CD4-positive, alpha-beta T cell treated with Interleukin-12 subunit alpha and Interleukin-12 subunit beta, for 1 hour (primary cell): ENCODE results near the gene FBLN5.

ENCODE experiments used
- DNase-seq: peaks from one replicate; pipeline ENCODE4 v3.0.0-alpha.2; 2020

The FBLN5 gene

DNA sequence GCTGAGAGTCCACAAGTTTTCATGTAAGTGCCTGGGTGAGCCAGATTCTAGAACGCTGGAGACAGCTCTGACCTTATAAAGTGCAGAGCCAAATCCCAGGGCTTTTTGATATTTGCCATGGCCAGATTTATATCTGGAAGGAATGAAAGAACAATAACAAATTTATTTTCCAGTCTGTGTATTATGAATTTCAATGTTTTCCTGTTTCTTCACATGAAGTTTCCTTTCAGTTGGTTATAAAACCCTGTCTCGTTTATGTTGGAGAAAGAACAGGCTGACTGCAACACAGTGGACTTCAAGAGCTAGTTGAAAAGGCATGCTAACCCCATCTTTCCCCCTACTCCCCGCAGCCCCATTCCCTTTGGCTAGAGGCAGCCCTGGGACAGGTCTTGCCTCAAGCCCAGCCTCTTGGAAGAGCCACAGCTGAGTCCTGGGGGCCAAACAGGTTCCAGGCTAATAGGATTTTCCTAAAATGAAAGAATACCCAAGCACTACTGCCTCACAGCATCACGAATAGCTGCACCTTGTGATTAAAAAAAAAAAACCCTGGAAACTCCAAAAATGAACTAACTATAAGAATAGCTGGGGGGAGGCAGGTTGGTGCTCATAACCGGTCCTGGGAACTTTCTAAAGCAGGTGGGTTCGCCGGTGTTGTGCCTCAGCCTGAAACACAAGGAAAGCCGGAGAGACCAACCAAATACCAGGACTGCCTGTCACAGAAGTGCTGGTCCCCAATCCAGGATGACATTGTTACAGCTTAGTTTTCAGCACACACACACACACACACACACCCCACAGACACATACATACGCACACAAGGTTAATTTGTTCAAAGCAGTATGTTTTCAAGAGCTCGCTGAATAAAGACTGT, 1.5 kb downstream of the FBLN5 start:
- DNase-seq: no peak

DNA sequence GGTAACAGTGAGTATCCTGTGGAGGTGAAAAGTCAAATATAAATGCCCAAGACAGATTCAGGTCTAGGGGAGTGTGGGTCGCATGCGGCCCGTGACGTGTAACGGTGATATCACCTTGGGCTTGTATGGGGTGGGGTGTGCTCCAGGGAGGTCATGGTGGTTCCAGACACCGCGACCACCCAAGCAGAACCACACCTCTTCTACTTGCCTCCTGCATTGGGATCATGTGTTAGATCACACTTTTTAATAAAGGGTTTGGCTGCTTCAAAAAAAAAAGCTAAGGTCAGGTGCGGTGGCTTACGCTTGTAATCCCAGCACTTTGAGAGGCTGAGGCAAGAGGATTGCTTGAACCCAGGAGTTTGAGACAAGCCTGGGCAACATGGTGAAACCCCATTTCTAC, 4.5 kb downstream of the FBLN5 start:
- no peak for DNase-seq

DNA sequence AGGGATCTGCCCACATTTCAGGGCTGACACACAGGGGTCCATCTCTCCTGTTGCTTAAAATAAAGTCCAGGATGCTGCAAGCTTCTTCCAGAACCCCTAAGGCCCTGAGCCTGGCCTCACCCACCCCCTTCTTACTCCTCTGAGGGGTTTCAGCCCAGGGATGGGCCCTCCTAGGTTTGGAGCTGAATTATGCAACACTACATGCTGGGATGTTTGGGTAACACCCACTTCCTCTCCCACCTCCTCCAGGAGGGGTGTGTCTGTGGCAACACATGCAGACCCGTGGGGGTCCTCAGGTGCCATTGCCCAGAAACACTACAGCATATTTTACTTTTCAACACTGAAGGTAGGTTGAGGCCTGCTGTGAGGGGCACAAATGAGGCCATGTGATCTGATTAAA, 5.4 kb downstream of the FBLN5 start:
- DNase-seq: no peak

DNA sequence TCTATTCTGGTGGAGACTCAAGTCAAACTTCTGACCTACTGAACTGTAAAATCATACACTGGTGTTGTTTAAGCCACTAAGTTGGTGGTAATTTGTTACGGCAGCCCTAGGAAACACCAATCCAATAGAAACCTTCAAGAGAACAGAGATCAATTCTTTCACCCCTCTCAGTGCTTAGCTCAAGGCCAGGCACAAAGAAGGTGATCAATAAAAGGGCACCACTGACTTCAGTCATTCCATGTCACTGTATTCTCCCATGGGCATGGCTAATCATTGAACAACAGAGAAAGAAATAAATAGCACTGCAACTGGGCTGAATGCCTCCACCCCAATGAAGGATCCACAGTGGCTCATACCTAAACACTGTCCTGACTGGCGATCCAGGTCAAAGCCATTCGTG, 7.3 kb downstream of the FBLN5 start:
- no peak for DNase-seq

DNA sequence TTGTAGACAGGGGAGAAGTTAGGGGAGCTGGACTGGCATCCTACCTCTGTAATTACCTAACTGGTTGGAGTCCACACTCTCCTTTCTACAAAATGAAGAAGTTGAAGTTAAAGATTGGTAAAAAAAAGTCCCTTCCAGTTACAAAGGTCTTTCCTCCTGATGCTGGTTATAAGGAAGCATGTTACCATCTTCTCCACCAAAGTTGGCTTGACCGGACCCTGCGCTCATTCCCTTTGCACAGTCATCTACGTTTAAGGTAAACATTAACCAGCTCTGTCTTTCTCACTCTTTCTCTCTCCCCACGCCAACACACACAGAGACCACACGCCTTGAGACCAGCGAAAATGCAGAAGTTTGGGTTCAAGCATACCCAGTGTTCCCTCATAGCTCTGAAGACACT, 11.9 kb downstream of the FBLN5 start:
- no peak for DNase-seq

DNA sequence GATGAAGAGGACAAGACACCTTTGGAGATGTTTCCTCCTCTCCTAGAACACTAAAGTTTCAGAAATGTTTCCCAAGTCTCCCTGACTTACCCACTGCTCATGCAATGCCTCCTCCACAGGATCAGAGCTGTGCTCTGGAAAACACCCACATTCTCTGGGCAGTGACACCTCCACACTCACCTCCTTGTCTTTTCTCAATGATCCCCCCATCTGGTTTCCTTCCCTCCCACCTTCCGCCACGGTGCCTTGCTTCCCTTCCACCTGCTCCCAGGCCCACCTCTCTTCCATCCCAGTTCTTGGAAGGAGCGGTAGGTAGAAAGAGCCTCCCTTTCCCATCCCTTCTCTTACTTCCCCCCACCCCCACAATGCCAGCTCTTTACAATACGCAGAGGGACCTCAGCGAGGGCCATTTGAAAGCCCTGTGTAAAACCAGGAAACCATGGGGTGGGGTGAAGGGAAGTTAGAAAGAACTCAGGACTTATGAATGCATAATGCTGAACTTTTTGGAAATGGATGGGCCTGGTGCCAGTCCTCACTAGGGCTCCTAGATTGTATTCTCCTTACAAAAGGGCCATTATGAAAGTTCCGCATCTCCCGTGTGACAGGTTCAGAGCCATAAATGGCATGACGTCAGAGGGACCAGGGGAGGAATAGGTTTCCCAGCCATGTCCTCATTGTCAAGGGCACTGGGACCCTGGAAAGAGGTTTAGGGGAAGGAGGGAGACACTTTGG, 12.8 kb downstream of the FBLN5 start:
- DNase-seq: no peak

DNA sequence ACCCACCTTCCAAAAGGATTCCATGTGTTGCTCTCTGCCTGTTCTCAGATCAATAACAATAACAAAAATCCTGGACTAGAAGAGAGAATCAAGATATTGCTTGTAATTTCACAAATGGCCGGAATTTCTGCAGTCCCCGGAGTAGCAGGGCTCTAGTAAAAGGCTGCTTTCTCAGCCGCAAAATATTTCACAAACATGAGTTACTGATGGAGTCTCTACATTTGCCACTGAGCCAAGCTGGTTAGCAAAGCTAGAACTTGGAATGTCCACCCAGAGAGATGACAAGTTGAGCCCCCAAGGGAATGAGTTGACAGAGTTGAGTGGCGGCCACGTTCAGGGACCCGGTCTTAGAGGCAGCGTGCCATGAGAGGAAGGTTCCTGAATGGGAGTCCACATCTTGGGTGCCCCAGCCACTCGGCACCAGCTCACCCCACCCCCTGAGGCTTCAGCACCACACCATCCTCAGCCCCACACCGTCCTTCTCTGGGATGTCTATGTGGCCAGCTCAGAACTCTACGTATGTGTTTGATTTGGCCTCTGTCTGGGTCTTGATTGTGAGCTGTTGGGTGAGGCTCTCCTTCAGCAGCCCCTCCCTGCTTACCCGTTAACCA, 15.9 kb downstream of the FBLN5 start:
- no peak for DNase-seq

DNA sequence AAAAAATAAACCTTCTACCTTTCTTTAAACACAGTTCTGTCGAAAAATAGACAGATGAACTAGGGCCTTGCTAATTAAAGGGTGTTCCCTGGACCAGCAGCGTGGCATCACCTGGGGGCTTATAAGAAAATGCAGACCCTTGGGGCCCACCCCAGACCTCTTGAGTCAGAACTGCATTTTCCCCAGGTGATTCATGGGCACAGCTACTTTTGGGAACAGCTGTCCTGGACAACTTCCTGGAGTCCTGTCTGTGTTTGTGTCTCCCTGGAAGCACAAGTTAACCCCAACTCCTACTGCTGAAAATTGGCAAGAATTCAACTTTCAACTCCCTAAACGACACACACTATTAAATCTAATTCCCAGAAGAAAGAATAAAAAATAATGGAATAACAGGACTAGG, 17.8 kb downstream of the FBLN5 start:
- DNase-seq: no peak

DNA sequence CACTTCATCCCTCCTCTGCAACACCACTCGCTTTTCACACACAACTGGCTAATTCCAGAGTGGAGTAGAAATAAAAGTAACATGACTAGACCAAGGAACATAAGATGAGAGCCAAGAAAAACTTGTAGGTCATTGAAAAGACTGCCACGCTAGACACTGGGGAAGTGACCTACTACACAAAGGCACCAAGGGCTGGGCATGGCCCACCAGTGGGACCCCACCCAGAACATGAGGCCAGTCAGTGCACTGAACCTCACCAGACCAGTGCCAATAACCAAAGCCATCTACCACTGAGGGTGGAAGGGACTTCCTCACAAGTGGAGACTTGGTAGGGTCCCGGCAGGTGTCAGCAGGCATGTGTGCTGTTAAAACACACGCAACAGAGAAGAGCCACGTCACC, 19.7 kb downstream of the FBLN5 start:
- no peak for DNase-seq

DNA sequence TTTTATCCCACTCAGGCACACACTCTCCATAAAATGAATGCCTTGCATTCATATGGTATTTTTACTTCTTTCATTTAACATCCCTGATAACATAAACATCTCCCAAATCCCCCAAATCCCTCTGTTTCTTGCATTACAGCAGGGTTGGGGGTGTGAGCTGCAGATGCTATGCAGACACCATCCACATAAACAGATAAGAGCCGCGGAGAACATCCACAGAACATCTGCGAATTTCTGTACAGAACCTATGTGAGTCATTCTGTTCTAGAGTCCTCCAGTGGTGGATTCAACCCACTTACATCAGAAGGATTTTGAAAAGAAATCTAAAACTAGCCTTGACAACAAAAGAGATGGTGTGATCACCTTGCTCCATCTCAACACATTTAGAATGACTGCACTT, 20.3 kb downstream of the FBLN5 start:
- no peak for DNase-seq

DNA sequence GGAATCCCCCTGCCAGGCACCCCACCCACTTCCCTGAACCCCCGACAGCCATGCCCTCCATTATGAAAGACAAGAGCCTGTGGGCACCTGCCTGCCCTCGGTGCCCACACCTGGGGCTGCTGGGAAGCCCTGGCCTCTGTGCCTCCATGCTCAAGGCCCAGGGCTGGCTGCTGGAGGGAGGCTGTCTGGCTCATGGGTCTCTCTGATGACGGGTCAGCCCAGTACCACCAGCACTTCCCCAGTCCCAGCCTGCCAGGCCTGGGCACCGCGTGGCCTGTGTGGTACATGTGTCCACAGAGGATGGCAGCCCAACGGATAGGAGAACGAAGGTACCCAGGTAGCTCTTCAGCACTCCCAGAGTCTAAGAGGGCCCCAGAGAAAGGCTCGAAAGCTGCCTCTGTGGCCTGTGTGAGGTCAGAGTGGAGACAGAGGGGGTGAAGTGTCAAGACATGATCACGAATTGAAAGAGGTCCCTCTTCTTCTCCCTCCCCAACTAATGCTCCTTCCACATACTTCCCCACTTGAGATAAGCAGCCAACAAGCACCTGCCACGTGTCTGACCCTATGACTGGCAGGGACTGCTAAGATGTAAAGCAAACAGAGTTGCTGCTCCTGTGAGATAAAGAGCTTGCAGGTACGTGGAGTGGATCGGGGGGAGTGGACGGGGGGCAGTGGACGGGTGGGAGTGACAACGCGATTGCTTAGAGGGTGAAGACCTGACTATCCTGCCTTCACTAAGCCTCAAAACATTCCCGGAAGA, 21.2 kb downstream of the FBLN5 start:
- no peak for DNase-seq

DNA sequence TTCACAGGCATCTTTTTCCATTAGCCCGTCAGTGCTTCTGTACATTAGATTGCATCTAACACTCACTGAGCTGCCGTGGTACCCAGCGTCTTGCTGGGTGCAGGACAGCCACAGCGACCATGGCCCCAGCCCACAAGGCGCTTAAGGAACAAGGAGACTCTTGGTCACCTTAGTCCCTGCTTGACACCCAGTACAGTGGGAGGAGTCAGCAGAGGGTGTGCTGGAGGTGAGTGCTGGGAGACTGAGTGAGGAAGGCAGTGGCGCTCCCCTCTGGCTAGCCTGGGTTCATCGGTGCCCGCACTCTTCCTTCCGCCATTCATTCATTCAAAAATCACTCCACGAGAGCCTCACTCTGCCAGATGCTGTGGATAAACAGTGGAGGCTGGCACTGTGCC, 21.8 kb downstream of the FBLN5 start:
- DNase-seq: no peak

DNA sequence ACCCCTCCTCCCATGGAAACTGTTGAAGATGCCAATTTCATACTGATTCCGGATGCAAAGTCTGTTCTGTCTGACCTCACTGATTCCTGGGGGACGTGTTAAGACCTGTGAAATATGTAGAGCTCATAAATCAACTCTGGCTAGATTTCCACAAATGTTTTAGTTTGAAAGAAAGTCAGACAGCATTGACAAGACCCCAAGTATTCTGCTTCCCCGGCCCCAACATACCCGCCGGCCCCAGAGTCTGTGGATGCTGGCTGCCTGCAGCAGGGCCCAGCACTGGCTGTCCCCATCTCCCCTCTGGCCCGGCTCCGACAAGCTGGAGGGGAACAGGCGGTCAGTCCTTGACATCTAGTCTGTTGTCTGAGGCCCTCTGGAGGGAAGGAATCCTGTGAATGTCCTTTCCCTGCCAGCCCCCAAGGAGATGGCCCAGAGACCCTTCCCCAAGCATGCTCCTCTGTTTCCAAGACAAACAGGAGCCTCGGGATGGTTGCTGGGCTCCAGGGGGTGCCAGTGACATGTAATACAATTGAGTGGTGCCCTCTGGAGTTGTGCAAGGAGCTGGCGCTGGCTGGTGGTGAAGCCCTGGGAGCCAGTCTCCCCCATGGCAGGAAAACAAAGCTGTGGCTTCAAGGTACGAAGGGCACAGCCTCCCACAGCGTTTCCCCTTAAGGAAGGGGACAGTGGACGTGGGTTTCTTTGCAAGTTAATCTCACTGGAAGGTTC, 22.3 kb downstream of the FBLN5 start:
- no peak for DNase-seq

DNA sequence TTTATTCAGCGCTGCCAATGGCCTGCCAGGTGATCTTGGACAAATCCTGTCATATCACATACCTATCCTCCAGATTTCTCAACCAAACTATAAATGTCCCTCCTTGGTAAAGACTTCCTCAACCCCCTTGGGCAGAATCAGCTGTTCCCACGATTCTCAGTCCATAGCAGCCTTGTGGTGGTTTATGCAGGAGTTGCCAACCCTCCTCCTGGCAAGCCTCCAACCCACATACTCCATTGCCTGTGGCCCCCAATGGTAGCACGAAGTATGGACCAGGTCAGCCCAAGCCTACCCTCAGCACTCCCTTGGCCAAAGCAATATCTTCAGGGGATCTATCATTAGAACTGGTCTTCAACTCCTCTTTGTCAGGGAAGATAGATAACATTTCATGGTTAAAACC, 27.0 kb downstream of the FBLN5 start:
- no peak for DNase-seq

DNA sequence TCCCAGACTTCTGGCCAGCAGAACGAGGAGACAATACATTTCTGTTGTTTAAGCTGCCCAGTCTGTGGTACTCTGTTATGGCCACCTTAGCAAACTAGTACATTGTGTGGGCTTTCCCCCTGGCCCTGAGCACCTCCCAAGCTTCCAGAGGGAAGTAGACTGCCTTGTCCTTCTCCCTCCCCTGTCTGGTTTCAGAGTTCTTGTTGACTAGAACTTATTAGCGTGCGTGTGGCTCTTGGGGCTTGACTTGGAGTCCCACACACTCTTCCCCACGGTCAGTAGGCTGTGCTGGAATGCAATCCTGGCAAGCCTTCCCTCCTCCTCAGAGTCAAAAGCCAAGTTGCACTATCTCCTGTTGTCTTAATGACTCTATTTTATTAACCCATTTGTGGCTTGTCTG, 27.7 kb downstream of the FBLN5 start:
- DNase-seq: no peak

DNA sequence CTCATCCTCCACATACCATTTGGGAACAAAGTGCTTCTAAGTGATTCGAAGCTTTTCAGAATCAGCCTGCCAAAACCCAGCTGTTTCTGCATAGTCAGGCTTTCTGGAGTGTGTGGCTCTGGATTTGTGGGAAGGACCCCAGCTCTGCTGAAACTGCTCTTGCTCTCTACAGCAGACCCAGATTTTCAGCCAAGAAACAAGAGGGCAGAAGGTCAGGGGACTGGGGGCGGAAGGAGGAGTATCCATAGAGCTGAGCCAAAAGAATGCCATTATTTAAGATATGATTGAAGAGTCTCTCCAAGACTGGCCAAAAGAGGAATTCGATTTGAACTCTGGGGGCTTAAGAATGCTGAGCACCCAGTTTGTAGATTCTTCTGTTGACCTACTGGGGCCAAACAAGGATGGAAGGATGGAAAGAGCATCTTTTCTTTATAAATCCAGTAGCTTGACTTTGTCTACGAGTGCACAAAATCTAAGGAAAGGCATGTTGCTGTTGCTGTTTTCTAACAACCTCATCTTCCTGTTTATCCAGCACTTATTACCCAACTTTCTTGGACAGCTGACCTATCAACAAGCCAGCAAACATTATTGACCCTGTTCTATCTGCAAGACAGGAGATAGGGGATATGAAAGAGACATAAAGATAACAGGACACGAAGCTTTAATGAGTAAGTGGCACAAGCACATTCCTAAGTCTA, 29.2 kb downstream of the FBLN5 start:
- DNase-seq: no peak

DNA sequence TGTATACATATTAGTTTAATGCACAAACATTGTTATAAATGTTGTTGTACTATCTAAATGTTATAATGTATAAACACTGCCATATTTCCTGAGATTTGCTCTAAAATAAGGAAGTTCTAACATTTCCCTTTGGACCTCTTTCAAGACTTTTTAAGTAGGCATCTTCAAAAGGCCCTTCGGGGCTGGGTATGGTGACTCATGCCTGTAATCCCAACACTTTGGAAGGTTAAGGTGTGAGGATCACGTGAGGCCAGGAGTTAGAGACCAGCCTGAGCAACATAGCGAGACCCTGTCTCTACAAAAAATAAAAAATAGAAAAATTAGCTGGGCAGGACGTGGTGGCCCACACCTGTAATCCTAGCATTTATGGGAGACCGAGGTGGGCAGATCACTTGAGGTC, 35.5 kb downstream of the FBLN5 start:
- no peak for DNase-seq

DNA sequence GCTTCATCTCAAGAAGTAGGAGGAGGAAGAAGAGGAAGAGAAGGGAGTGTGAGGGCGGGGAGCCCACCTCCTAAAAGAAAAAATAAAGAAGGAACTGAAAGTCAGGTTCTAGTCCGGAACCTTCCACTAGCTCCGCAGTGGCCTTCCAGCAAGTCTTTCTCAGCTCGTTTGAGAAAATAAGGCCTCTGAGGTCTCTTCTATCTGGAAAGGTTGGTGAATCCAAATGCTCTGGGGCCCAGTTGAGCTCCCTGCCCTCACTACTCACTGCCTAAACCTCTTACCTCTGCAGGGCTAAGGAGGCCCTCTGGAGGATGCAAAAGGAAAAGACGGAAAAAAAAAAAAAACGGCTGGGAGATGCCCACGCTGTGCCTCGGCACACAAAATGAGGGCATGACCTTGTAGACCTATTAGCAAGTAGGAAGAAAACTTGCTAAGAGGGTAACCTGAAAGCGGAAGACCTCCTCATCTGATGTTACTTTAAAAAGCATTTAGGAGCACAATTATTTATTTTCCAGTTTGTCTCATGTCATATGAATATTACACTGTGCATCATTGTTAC, 35.9 kb downstream of the FBLN5 start:
- DNase-seq: peak; percentile 59

DNA sequence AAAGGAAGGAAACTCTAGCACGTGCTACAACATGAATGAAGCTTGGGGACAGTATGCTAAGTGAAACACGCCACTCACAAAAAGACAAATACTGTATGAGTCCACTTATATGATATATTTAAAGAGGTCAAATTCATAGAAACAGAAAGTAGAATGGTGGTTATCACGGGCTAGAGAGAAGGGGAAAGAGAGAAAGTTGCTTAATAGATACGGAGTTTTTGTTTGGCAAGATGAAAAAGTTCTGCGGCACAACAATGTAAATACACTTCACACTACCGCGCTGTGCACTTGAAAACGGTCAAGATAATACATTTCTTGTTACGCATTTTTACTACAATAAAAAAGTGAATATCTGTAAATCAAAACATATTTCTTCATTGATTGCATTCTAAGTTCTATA, 37.3 kb downstream of the FBLN5 start:
- DNase-seq: no peak

DNA sequence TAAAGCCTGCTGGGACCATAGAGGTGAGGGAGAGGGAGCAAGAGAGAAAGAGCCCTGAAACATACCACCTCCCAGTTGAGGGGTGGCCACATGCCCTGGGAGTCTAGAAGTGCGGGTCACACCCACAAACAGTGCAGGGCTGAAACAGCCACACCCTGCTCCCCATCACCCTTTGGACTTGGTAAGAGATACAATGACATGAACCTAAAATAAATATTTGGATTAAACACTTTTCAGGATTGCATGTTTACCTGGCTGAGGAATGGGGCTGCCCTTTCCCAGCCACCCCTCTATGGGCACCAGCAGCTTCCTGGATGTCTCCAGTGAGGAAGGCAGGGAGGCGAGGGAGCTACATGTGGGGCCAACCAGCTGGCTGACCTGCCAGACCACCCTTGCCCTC, 41.1 kb downstream of the FBLN5 start:
- no peak for DNase-seq

DNA sequence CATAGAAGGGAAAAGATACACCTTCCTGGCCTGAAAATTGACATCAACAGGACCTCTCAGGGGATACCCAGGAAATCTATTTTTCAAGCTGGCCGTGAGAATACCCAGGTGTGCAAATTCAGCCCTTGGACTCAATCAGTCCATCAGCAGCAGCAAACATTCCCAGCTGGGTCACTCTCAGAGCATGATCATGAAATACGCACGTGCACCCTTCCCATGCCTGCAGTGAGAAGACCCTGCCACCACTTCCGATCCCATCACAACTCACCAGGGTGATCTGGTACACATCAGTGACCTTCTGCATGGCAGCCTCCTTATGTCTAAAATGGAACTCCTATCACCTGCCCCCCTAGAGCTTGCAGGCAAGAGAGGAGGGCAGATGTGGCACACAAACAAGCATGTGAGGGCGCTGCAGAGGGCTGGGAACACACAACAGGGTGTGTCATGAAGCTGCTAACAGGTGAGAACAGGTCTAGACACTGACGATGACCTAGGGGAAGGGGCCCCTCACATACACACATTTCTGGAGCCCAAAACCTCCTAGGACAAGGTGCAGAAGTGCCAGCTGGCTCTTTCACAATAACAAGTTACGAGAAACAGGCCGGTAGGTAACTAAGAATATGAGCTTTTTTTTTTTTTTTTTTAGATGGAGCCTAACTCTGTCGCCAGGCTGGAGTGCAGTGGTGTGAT, 42.4 kb downstream of the FBLN5 start:
- no peak for DNase-seq
